ENCODE data around the gene SENP7. TPM values are rescaled to one million over a fixed set of nuclear protein-coding genes. Genes with fewer than 3 reads are reported as not detected.
A peak's percentile ranks its signal among the peaks of the same experiment; 100 is the strongest.
"Not testable (repeated sequence)": the region's sequence is repeated elsewhere in the genome, so short reads cannot be mapped to it uniquely, and the experiment has no call there.

The SENP7 gene, protein sequence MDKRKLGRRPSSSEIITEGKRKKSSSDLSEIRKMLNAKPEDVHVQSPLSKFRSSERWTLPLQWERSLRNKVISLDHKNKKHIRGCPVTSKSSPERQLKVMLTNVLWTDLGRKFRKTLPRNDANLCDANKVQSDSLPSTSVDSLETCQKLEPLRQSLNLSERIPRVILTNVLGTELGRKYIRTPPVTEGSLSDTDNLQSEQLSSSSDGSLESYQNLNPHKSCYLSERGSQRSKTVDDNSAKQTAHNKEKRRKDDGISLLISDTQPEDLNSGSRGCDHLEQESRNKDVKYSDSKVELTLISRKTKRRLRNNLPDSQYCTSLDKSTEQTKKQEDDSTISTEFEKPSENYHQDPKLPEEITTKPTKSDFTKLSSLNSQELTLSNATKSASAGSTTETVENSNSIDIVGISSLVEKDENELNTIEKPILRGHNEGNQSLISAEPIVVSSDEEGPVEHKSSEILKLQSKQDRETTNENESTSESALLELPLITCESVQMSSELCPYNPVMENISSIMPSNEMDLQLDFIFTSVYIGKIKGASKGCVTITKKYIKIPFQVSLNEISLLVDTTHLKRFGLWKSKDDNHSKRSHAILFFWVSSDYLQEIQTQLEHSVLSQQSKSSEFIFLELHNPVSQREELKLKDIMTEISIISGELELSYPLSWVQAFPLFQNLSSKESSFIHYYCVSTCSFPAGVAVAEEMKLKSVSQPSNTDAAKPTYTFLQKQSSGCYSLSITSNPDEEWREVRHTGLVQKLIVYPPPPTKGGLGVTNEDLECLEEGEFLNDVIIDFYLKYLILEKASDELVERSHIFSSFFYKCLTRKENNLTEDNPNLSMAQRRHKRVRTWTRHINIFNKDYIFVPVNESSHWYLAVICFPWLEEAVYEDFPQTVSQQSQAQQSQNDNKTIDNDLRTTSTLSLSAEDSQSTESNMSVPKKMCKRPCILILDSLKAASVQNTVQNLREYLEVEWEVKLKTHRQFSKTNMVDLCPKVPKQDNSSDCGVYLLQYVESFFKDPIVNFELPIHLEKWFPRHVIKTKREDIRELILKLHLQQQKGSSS
- total RNA-seq (ENCODE audit: low replicate concordance), result 19.5 and 24.0 TPM in 2 replicates

GRCh38 chr3:101512646-101513418, at the start of gene SENP7:
Gene SENP7, minus strand, starts transcription at chr3:101513212. Its CDS starts 82 bp downstream, at chr3:101513130.
- peak within 1 kb of the TSS; percentile 86 for H3K4me3 ChIP-seq (ENCODE audit: low read depth, low read length)
- peak; percentile 86 for DNase-seq (ENCODE audit: low read depth)
- TF ChIP-seq CTCF (IDR thresholded peaks at IDR 0.05; ENCODE audit: insufficient read depth, low read length), result no peak

- DNase-seq (ENCODE audit: low read depth), result peak; percentile 94
- peak within 1 kb of the TSS; percentile 95 for H3K4me3 ChIP-seq (ENCODE audit: low read depth, low read length)
- no peak for TF ChIP-seq CTCF (IDR thresholded peaks at IDR 0.05; ENCODE audit: insufficient read depth, low read length)
Measured at GRCh38 chr3:101561630-101562328, 48.8 kb upstream of the SENP7 start, which contains the start of gene TRMT10C. Gene TRMT10C, plus strand, starts transcription at chr3:101561868. Its CDS starts 2,914 bp downstream, at chr3:101564782.

- no peak overlapping the region for H3K4me3 ChIP-seq (ENCODE audit: low read depth, low read length)
- TF ChIP-seq CTCF (IDR thresholded peaks at IDR 0.05; ENCODE audit: insufficient read depth, low read length), result no peak
- DNase-seq (ENCODE audit: low read depth), result no peak
Measured at GRCh38 chr3:101556064-101556463, 43.1 kb upstream of the SENP7 start.

GRCh38 chr3:101553381-101553780, 40.4 kb upstream of the SENP7 start:
- DNase-seq (ENCODE audit: low read depth), result not testable (repeated sequence)

DNA sequence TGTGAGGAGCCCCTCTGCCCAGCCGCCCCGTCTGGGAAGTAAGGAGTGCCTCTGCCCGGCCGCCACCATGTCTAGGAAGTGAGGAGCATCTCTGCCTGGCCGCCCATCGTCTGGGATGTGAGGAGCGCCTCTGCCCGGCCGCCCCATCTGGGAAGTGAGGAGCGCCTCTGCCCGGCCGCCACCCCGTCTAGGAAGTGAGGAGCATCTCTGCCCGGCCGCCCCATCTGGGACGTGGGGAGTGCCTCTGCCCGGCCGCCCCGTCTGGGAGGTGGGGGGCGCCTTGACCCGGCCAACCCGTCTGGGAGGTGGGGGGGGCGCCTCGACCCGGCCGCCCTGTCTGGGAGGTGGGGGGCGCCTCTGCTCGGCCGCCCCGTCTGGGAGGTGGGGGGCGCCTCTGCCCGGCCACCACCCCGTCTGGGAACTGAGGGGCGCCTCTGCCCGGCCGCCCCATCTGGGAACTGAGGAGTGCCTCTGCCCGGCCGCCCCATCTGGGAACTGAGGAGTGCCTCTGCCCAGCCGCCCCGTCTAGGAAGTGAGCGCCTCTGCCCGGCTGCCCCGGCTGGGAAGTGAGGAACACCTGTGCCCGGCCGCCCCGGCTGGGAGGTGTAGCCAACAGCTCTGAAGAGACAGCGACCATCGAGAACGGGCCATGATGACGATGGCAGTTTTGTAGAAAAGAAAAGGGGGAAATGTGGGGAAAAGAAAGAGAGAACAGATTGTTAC, 38.5 kb upstream of the SENP7 start:
- H3K4me3 ChIP-seq (ENCODE audit: low read depth, low read length); DNase-seq (ENCODE audit: low read depth): not testable (repeated sequence)

More at GRCh38 chr3:101553381-101553780, 40.4 kb upstream of the SENP7 start:
- not testable (repeated sequence) for H3K4me3 ChIP-seq (ENCODE audit: low read depth, low read length)

- no peak overlapping the region for H3K4me3 ChIP-seq (ENCODE audit: low read depth, low read length)
- DNase-seq (ENCODE audit: low read depth), result no peak
- TF ChIP-seq CTCF (IDR thresholded peaks at IDR 0.05; ENCODE audit: insufficient read depth, low read length), result no peak
Measured at GRCh38 chr3:101549473-101549872, 36.5 kb upstream of the SENP7 start.

Data from fibroblast of the aortic adventitia (primary cell).